GM12878 (cell line): ENCODE results near the gene BAHD1. TPM values are rescaled to one million over a fixed set of nuclear protein-coding genes. Genes with fewer than 3 reads are reported as not detected.

Source experiments
- BMI1 ChIP-seq: fragments of 450-650 bp; IDR thresholded peaks from 2 replicates; pipeline ENCODE4 v1.6.1; 2016; ENCODE audit warnings: mild to moderate bottlenecking, moderate library complexity, borderline replicate concordance
- CREM ChIP-seq: IDR thresholded peaks from 2 replicates; pipeline ENCODE4 v1.6.1; 2014; ENCODE audit warnings: antibody characterized with exemption, low read depth
- ESRRA ChIP-seq: IDR thresholded peaks from 2 replicates; pipeline ENCODE4 v1.6.1; 2012; ENCODE audit warnings: mild to moderate bottlenecking, low read length, improper control_type of control experiment
- ETV6 ChIP-seq, 2 experiments: fragments of 450-650 bp in 1 of 2; IDR thresholded peaks in 1 of 2; conservative IDR thresholded peaks in 1 of 2; 2 replicates each; pipeline ENCODE4 v1.6.1; 2014; ENCODE audit warnings: antibody characterized with exemption in 1 of 2, borderline replicate concordance in 1 of 2, low read depth in 1 of 2, mild to moderate bottlenecking in 1 of 2, moderate library complexity in 1 of 2
- IRF3 ChIP-seq: fragments of 450-650 bp; IDR thresholded peaks from 2 replicates; pipeline ENCODE4 v1.6.1; 2014; ENCODE audit warnings: mild to moderate bottlenecking
- IRF5 ChIP-seq: fragments of 450-650 bp; IDR thresholded peaks from 2 replicates; pipeline ENCODE4 v1.6.1; 2017; ENCODE audit warnings: borderline replicate concordance
- MYC ChIP-seq: IDR thresholded peaks from 2 replicates; pipeline ENCODE4 v1.6.1; 2011; ENCODE audit warnings: mild to moderate bottlenecking, low read length, moderate library complexity, inconsistent platforms; ENCODE audit not compliant: insufficient read depth, insufficient replicate concordance, insufficient read length, severe bottlenecking
- NFYA ChIP-seq: IDR thresholded peaks from 2 replicates; pipeline ENCODE4 v1.6.1; 2011; ENCODE audit warnings: low read depth, mild to moderate bottlenecking, low read length, improper control_type of control experiment, borderline replicate concordance
- NFYB ChIP-seq: IDR thresholded peaks from 2 replicates; pipeline ENCODE4 v1.6.1; 2011; ENCODE audit warnings: low read depth, mild to moderate bottlenecking, low read length, improper control_type of control experiment, moderate library complexity; ENCODE audit not compliant: insufficient read depth
- NR2F1 ChIP-seq: fragments of 450-650 bp; conservative IDR thresholded peaks from 2 replicates; pipeline ENCODE4 v1.6.1; 2017; ENCODE audit warnings: mild to moderate bottlenecking
- NRF1 ChIP-seq: conservative IDR thresholded peaks from 2 replicates; pipeline ENCODE4 v1.6.1; 2011; ENCODE audit warnings: mild to moderate bottlenecking, low read depth, low read length, improper control_type of control experiment
- POLR2A ChIP-seq: IDR thresholded peaks from 2 replicates; pipeline ENCODE4 v1.6.1; 2011; ENCODE audit warnings: low read depth, mild to moderate bottlenecking, low read length
- RAD51 ChIP-seq: fragments of 450-650 bp; IDR thresholded peaks from 2 replicates; pipeline ENCODE4 v1.6.1; 2016; ENCODE audit warnings: moderate library complexity, mild to moderate bottlenecking, inconsistent platforms
- RBBP5 ChIP-seq: fragments of 200-600 bp; sonication (generic); conservative IDR thresholded peaks from 2 replicates; pipeline ENCODE4 v1.6.1; 2016
- SIN3A ChIP-seq: IDR thresholded peaks from 2 replicates; pipeline ENCODE4 v1.6.1; 2012; ENCODE audit warnings: low read depth, low read length, improper control_type of control experiment
- SMAD1 ChIP-seq: fragments of 450-650 bp; IDR thresholded peaks from 2 replicates; pipeline ENCODE4 v1.6.1; 2018; ENCODE audit warnings: mild to moderate bottlenecking, low read depth; ENCODE audit not compliant: partially characterized antibody
- SREBF1 ChIP-seq: IDR thresholded peaks from 2 replicates; pipeline ENCODE4 v1.6.1; 2012; ENCODE audit warnings: mild to moderate bottlenecking, low read length
- TBL1XR1 ChIP-seq: IDR thresholded peaks from 2 replicates; pipeline ENCODE4 v1.6.1; 2012; ENCODE audit warnings: low read depth, low read length, improper control_type of control experiment
- TCF12 ChIP-seq: IDR thresholded peaks from 2 replicates; pipeline ENCODE4 v1.6.1; 2011; ENCODE audit warnings: low read depth, mild to moderate bottlenecking, low read length
- TCF7 ChIP-seq: IDR thresholded peaks from 2 replicates; pipeline ENCODE4 v1.6.1; 2014; ENCODE audit warnings: antibody characterized with exemption, borderline replicate concordance
- ZNF24 ChIP-seq: fragments of 450-650 bp; IDR thresholded peaks from 2 replicates; pipeline ENCODE4 v1.6.1; 2017; ENCODE audit warnings: antibody characterized with exemption, mild to moderate bottlenecking
- ZNF592 ChIP-seq: fragments of 450-650 bp; IDR thresholded peaks from 2 replicates; pipeline ENCODE4 v1.6.1; 2017; ENCODE audit warnings: mild to moderate bottlenecking, moderate library complexity
- polyA plus RNA-seq, 11 experiments: library from polyadenylated mRNA; depleted of rRNA in 4 of 11; unstranded in 6 of 11; stranded (reverse) in 5 of 11; fragments of >200 nt; fragmentation: Nextera tagmentation in 4 of 11; fragmentation: Illumina TruSeq in 1 of 11; extraction: Ambion mirVana in 4 of 11; extraction: Trizol in 1 of 11; gene quantifications; 1 replicate in 1 of 11; 2 replicates in 10 of 11; pipeline versions ENCODE4 v1.2.1 to v1.2.3, GENCODE V29; 2011 to 2016; ENCODE audit warnings: inconsistent platforms in 2 of 11, missing spikeins in 2 of 11, low read depth in 1 of 11
- total RNA-seq, 4 experiments: library from RNA; depleted of rRNA in 3 of 4; stranded (reverse); fragments of >200 nt in 3 of 4; fragmentation: Illumina TruSeq in 1 of 4; extraction: Trizol in 1 of 4; gene quantifications; 2 replicates each; pipeline versions ENCODE4 v1.2.1 to v1.2.3, GENCODE V29; 2013 to 2021
- TF ChIP-seq, protein P1 (sequence below): fragments of 450-650 bp; IDR thresholded peaks from 2 replicates; pipeline ENCODE4 v1.6.1; 2017; ENCODE audit warnings: low read depth, mild to moderate bottlenecking, moderate library complexity

The BAHD1 gene
- total and polyA plus RNA-seq, 10 of the 15 experiments (the other 5 are each of a cell fraction or from before 2014, with no cell fraction given) = 0.21 to 21.8 (median 5.8) TPM

DNA sequence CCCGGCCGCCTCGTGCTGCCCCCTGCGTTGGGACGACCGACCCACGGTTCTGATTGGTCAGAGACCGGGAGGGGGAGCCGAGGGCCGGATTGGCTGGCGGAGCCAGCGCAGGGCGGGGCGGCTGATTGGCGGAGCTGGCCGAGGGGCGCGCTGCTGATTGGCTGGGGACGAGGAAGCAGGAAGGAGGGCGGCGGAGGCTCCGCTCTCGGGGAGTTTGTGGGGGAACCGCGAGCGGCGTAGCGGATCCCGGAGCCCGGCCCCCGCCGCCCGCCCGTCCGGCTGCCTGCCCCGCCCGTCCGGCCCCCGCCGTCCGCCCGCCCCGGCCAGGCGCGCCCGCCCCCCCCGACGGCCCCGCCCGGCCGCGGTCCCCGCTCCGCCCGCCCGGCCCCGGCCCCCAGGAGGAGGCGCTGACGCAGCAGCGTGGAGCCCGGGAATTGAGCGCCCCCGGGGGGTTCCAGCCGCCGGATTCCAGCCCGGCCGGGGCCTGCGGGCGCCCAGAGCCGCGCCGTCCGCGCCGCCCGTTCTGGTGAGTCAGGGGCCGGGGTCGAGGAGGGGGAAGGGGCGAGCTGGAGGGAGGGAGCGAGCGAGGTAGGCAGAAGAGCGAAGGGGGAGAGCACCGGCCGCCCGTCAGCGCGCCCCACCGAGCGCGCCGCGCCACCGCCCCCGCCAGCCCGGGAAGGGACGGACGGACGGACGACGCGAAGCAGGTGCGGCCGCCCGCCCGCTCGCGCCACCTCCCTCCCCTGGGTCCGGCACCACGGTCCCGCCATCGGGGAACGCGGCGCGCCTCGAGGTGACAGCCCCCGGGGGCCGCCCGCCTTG, at the start of gene BAHD1 (continued):
- TF ChIP-seq NRF1 = no peak
- TF ChIP-seq POLR2A = peak; percentile 78
- no peak for TF ChIP-seq CREM
- TF ChIP-seq IRF5 = no peak
- TF ChIP-seq TCF12 = 0 out of 2 replicates have a peak, but pooled peaks have one; percentile 8
- TF ChIP-seq NFYB = peak; percentile 89
- TF ChIP-seq NFYA = no peak
- TF ChIP-seq NR2F1 = no peak
- TF ChIP-seq MYC = no peak
- TF ChIP-seq IRF3 = no peak; the same call in 1 of the 2 replicates
- TF ChIP-seq ZNF24 = no peak
- 0 out of 2 replicates have a peak, but pooled peaks have one; percentile 56 for TF ChIP-seq SIN3A
- no peak for TF ChIP-seq ETV6 (conservative IDR thresholded peaks at IDR 0.05 in 1 of 2, IDR thresholded peaks at IDR 0.05 in 1 of 2; ENCODE audit: borderline replicate concordance in 1 of 2, low read depth in 1 of 2)
- no peak for TF ChIP-seq TCF7
- TF ChIP-seq ZNF592 = no peak
- TF ChIP-seq, protein P1, sequence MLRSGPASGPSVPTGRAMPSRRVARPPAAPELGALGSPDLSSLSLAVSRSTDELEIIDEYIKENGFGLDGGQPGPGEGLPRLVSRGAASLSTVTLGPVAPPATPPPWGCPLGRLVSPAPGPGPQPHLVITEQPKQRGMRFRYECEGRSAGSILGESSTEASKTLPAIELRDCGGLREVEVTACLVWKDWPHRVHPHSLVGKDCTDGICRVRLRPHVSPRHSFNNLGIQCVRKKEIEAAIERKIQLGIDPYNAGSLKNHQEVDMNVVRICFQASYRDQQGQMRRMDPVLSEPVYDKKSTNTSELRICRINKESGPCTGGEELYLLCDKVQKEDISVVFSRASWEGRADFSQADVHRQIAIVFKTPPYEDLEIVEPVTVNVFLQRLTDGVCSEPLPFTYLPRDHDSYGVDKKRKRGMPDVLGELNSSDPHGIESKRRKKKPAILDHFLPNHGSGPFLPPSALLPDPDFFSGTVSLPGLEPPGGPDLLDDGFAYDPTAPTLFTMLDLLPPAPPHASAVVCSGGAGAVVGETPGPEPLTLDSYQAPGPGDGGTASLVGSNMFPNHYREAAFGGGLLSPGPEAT = no peak
- no peak for TF ChIP-seq ESRRA
- no peak for TF ChIP-seq SREBF1
- no peak for TF ChIP-seq BMI1
- TF ChIP-seq RAD51 = no peak
- TF ChIP-seq RBBP5 = no peak
- TF ChIP-seq SMAD1 = no peak
- no peak for TF ChIP-seq TBL1XR1
